HG03025 (cell line): ENCODE measurements around the gene NTM.

ENCODE experiments used
- ATAC-seq: cut with Tn5 transposase; IDR thresholded peaks from one replicate; pipeline ENCODE4 v1.9.1; 2021; ENCODE audit warnings: mild to moderate bottlenecking, moderate library complexity; ENCODE audit not compliant: unreplicated experiment, low FRiP score

Gene NTM

GRCh38 chr11:131918663-131919062 lies 548.2 kb downstream of the NTM start:
- no peak for ATAC-seq

GRCh38 chr11:131922220-131922619 lies 551.8 kb downstream of the NTM start:
- ATAC-seq, result no peak

GRCh38 chr11:131923309-131923708 lies 552.9 kb downstream of the NTM start:
- ATAC-seq, result no peak

- no peak for ATAC-seq
These were observed 553.6 kb downstream of the NTM start for GRCh38 chr11:131924001-131924400.

GRCh38 chr11:131924457-131925201 lies 554.2 kb downstream of the NTM start:
- no peak for ATAC-seq

GRCh38 chr11:131925829-131926228 lies 555.4 kb downstream of the NTM start:
- no peak for ATAC-seq

GRCh38 chr11:131928992-131929391 lies 558.6 kb downstream of the NTM start:
- peak; percentile 60 for ATAC-seq

- no peak for ATAC-seq
These were observed 562.3 kb downstream of the NTM start for GRCh38 chr11:131932584-131933325.

GRCh38 chr11:131934006-131934405 lies 563.6 kb downstream of the NTM start:
- no peak for ATAC-seq

- ATAC-seq, result no peak
These were observed 567.9 kb downstream of the NTM start for GRCh38 chr11:131938351-131938751.

- ATAC-seq, result no peak
These were observed 569.7 kb downstream of the NTM start for GRCh38 chr11:131940126-131940525.

GRCh38 chr11:131942878-131943277 lies 572.5 kb downstream of the NTM start:
- no peak for ATAC-seq

GRCh38 chr11:131943295-131943694 lies 572.9 kb downstream of the NTM start:
- ATAC-seq, result no peak

- ATAC-seq, result no peak
These were observed 574.3 kb downstream of the NTM start for GRCh38 chr11:131944736-131945135.

- ATAC-seq, result no peak
These were observed 575.3 kb downstream of the NTM start for GRCh38 chr11:131945706-131946105.

- ATAC-seq, result no peak
These were observed 577.1 kb downstream of the NTM start for GRCh38 chr11:131947511-131947910.

GRCh38 chr11:131951121-131951520 lies 580.7 kb downstream of the NTM start:
- ATAC-seq, result no peak

GRCh38 chr11:131954146-131954545 lies 583.7 kb downstream of the NTM start:
- no peak for ATAC-seq

- no peak for ATAC-seq
These were observed 585.5 kb downstream of the NTM start for GRCh38 chr11:131955904-131956303.

GRCh38 chr11:131957201-131957600 lies 586.8 kb downstream of the NTM start:
- no peak for ATAC-seq

GRCh38 chr11:131957875-131958274 lies 587.5 kb downstream of the NTM start:
- no peak for ATAC-seq

- no peak for ATAC-seq
These were observed 592.4 kb downstream of the NTM start for GRCh38 chr11:131962818-131963217.
